ENCODE results near the gene RMND5B. TPM values are rescaled to one million over a fixed set of nuclear protein-coding genes. Genes with fewer than 3 reads are reported as not detected.

The RMND5B gene, protein sequence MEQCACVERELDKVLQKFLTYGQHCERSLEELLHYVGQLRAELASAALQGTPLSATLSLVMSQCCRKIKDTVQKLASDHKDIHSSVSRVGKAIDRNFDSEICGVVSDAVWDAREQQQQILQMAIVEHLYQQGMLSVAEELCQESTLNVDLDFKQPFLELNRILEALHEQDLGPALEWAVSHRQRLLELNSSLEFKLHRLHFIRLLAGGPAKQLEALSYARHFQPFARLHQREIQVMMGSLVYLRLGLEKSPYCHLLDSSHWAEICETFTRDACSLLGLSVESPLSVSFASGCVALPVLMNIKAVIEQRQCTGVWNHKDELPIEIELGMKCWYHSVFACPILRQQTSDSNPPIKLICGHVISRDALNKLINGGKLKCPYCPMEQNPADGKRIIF
- total RNA-seq (10 to 100 TPM; 21.6 to 24.8 TPM), polyA plus RNA-seq (10 to 100 TPM; 13.4 to 21.8 TPM)

DNA sequence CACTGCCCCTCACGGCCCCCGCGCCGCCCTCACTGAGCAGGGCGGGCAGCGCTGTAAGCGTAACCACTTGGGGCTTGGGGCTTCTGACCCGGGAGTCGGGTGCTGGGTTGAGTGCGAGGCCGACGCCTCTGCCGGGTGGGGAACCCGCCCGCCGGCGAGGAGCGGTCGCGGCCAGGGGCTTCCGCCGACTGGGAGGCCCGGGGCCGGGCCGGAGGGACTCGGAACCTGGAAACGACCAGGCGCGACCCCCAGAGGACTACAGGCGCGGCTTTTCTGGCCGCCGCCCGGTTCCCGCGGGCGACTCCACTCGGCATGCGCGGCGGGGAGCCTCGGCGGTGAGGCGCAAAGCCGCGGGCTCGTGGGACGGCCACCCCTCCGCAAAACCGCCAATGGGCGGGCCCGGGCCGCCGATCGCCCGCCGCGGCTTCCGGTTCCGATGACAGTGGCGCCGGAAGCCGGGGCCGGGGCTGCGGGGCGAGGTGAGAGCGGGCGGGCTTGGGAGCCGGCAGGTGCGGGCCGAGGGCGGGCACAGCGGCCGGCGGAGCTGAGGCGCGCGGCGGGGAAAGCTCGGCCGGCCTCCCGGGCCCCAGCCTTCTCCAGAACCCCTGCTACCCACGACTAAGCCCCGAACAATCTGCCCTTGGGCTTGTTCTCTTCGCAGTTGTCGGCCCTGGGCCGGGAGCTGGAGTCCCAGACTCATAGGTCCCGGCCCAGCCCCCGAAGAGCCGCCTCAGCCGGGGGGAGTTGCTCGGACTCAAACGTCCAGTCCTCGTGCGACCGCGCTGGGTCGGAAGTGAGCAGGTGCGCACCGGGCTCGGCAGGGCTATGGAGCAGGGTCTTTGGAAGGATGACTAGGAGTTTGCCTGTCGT, at the start of gene RMND5B:
RMND5B (plus strand) TSS at position 439 of the 870 bp plus-strand sequence. CDS start 7,106 bp downstream, outside the sequence.
- under 1% methylated on average over 102 of the region's 102 CpGs for WGBS

DNA sequence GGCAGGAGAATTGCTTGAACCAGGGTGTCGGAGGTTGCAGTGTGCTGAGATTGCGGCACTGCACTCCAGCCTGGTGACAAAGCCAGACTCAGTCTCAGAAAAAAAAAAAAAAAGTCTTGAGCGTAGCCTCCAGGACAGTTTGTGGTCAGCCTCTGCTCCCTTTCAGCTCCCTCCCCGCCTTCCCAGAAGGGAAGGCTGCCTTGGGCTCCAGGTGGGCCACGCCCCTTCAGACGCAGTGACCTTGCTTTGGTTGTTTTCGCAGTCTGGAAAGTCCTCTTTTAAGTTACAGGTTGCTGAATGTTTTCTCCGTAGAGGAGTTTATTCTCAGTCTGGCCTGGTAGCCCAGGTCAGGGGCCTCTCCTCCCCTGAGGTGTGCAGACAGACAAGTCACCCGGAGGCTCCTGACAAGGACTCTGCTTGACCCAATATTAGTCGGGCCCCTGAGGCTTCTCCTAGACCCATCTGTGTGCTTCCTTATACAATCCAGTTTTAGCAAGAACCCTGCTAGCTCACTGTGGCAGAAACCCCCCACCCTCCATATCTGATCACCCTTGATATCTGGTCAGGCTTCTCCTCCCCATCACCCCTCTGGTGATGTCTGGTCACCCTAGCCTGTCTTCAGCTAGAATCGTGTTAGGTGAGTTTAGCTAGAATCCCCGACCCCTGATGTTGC, 49.1 kb upstream of the RMND5B start:
- 61% methylated on average over 12 of the region's 12 CpGs for WGBS
- H3K27ac ChIP-seq (ENCODE audit: low read depth in 1 of 2, low read length in 2 of 2), result no peak overlapping the region
- TF ChIP-seq TAF1 (conservative IDR thresholded peaks at IDR 0.05) (no peak), GABPA (IDR thresholded peaks at IDR 0.05 in 1 of 2, conservative IDR thresholded peaks at IDR 0.05 in 1 of 2) (no peak), EGR1 (IDR thresholded peaks at IDR 0.05; ENCODE audit: low read depth in 2 of 2) (no peak)
- TF ChIP-seq, protein P1, sequence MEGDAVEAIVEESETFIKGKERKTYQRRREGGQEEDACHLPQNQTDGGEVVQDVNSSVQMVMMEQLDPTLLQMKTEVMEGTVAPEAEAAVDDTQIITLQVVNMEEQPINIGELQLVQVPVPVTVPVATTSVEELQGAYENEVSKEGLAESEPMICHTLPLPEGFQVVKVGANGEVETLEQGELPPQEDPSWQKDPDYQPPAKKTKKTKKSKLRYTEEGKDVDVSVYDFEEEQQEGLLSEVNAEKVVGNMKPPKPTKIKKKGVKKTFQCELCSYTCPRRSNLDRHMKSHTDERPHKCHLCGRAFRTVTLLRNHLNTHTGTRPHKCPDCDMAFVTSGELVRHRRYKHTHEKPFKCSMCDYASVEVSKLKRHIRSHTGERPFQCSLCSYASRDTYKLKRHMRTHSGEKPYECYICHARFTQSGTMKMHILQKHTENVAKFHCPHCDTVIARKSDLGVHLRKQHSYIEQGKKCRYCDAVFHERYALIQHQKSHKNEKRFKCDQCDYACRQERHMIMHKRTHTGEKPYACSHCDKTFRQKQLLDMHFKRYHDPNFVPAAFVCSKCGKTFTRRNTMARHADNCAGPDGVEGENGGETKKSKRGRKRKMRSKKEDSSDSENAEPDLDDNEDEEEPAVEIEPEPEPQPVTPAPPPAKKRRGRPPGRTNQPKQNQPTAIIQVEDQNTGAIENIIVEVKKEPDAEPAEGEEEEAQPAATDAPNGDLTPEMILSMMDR (IDR thresholded peaks at IDR 0.05; ENCODE audit: low read depth, low read length, missing input control), result no peak
- TF ChIP-seq, protein P2, sequence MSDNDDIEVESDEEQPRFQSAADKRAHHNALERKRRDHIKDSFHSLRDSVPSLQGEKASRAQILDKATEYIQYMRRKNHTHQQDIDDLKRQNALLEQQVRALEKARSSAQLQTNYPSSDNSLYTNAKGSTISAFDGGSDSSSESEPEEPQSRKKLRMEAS (IDR thresholded peaks at IDR 0.05), result no peak
- H3K9ac ChIP-seq (ENCODE audit: low read depth in 1 of 2, low read length in 2 of 2), result no peak overlapping the region
- H3K9me3 ChIP-seq (ENCODE audit: control insufficient read depth in 4 of 4, low read length in 3 of 4), result no peaks in the 10 kb centered on the region
- H3K36me3 ChIP-seq (ENCODE audit: control insufficient read depth in 4 of 4, insufficient read depth in 3 of 4, low read depth in 1 of 4, low read length in 3 of 4), result no peaks in the 10 kb centered on the region
- H3K4me3 ChIP-seq (ENCODE audit: low read depth in 1 of 3, low read length in 3 of 3), result no peak overlapping the region
- H3K27me3 ChIP-seq (ENCODE audit: control insufficient read depth in 4 of 4, insufficient read depth in 4 of 4, low read length in 3 of 4), result no peaks in the 10 kb centered on the region
- DNase-seq (ENCODE audit: low spot score), result no peak
- no peaks in the 10 kb centered on the region for H3K4me1 ChIP-seq (ENCODE audit: control insufficient read depth in 4 of 4, insufficient read depth in 4 of 4, low read length in 3 of 4)

More for the DNA sequence above, at the start of gene RMND5B:
- H3K4me1 ChIP-seq (ENCODE audit: control insufficient read depth in 4 of 4, insufficient read depth in 4 of 4, low read length in 3 of 4), result peaks cover 6 to 14% (median 8%) of the 10 kb centered on the region in 4 donors
- H3K9ac ChIP-seq (ENCODE audit: low read depth in 1 of 2, low read length in 2 of 2), result peak within 1 kb of the TSS; percentile 34 to 79
- DNase-seq (ENCODE audit: low spot score), result peak; percentile 87
- peak within 1 kb of the TSS; percentile 66 to 87 (median 77) for H3K4me3 ChIP-seq (ENCODE audit: low read depth in 1 of 3, low read length in 3 of 3)
- H3K27ac ChIP-seq (ENCODE audit: low read depth in 1 of 2, low read length in 2 of 2), result peak within 1 kb of the TSS; percentile 48 to 83
- H3K36me3 ChIP-seq (ENCODE audit: control insufficient read depth in 4 of 4, insufficient read depth in 3 of 4, low read depth in 1 of 4, low read length in 3 of 4), result peaks cover 0 to 4% (median 0%) of the 10 kb centered on the region in 4 donors
- TF ChIP-seq NR2F2 (IDR thresholded peaks at IDR 0.05), result no peak
- TF ChIP-seq GABPA (IDR thresholded peaks at IDR 0.05 in 1 of 2, conservative IDR thresholded peaks at IDR 0.05 in 1 of 2), result peak in 1 of 2 donors; percentile 84
- H3K27me3 ChIP-seq (ENCODE audit: control insufficient read depth in 4 of 4, insufficient read depth in 4 of 4, low read length in 3 of 4), result no peaks in the 10 kb centered on the region
- H3K9me3 ChIP-seq (ENCODE audit: control insufficient read depth in 4 of 4, low read length in 3 of 4), result no peaks in the 10 kb centered on the region

DNA sequence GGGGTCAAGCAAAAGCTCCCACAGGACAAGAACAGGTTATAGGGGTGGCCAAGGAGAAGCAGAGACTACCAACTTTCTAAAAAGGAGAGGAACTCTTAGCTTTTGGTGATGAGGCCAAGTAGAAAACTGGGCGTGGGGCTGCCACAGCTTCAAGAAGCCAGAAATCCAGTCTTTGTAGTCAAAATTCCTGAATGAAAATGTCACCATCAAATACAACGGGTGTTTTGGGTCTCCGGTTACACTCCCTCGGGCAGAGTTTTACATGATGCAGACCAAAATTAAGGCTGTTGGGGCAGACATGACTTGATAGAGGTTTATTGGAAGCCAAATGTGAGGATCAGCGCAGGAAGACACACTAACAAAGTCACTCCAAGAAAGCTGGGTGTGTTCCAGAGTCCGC, 46.9 kb upstream of the RMND5B start:
- 85% methylated on average over 6 of the region's 6 CpGs for WGBS
- no peak overlapping the region for H3K9ac ChIP-seq (ENCODE audit: low read depth in 1 of 2, low read length in 2 of 2)
- H3K27me3 ChIP-seq (ENCODE audit: control insufficient read depth in 4 of 4, insufficient read depth in 4 of 4, low read length in 3 of 4), result no peaks in the 10 kb centered on the region
- TF ChIP-seq RXRA (IDR thresholded peaks at IDR 0.05), result no peak
- TF ChIP-seq, protein P2 (IDR thresholded peaks at IDR 0.05), result no peak
- TF ChIP-seq, protein P3, sequence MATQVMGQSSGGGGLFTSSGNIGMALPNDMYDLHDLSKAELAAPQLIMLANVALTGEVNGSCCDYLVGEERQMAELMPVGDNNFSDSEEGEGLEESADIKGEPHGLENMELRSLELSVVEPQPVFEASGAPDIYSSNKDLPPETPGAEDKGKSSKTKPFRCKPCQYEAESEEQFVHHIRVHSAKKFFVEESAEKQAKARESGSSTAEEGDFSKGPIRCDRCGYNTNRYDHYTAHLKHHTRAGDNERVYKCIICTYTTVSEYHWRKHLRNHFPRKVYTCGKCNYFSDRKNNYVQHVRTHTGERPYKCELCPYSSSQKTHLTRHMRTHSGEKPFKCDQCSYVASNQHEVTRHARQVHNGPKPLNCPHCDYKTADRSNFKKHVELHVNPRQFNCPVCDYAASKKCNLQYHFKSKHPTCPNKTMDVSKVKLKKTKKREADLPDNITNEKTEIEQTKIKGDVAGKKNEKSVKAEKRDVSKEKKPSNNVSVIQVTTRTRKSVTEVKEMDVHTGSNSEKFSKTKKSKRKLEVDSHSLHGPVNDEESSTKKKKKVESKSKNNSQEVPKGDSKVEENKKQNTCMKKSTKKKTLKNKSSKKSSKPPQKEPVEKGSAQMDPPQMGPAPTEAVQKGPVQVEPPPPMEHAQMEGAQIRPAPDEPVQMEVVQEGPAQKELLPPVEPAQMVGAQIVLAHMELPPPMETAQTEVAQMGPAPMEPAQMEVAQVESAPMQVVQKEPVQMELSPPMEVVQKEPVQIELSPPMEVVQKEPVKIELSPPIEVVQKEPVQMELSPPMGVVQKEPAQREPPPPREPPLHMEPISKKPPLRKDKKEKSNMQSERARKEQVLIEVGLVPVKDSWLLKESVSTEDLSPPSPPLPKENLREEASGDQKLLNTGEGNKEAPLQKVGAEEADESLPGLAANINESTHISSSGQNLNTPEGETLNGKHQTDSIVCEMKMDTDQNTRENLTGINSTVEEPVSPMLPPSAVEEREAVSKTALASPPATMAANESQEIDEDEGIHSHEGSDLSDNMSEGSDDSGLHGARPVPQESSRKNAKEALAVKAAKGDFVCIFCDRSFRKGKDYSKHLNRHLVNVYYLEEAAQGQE (IDR thresholded peaks at IDR 0.05), result no peak
- no peak for TF ChIP-seq FOXA2 (IDR thresholded peaks at IDR 0.05)
- TF ChIP-seq FOXA1 (IDR thresholded peaks at IDR 0.05), result no peak
- no peak for TF ChIP-seq HNF4A (conservative IDR thresholded peaks at IDR 0.05)
- no peak for TF ChIP-seq EGR1 (IDR thresholded peaks at IDR 0.05; ENCODE audit: low read depth in 2 of 2)
- TF ChIP-seq, protein P1 (IDR thresholded peaks at IDR 0.05; ENCODE audit: low read depth, low read length, missing input control), result no peak
- no peak for TF ChIP-seq JUND (IDR thresholded peaks at IDR 0.05)
- TF ChIP-seq GABPA (IDR thresholded peaks at IDR 0.05 in 1 of 2, conservative IDR thresholded peaks at IDR 0.05 in 1 of 2), result no peak
- TF ChIP-seq NR2F2 (IDR thresholded peaks at IDR 0.05), result no peak
- H3K4me3 ChIP-seq (ENCODE audit: low read depth in 1 of 3, low read length in 3 of 3), result no peak overlapping the region
- no peaks in the 10 kb centered on the region for H3K36me3 ChIP-seq (ENCODE audit: control insufficient read depth in 4 of 4, insufficient read depth in 3 of 4, low read depth in 1 of 4, low read length in 3 of 4)
- no peak for DNase-seq (ENCODE audit: low spot score)
- no peak overlapping the region for H3K27ac ChIP-seq (ENCODE audit: low read depth in 1 of 2, low read length in 2 of 2)
- no peaks in the 10 kb centered on the region for H3K9me3 ChIP-seq (ENCODE audit: control insufficient read depth in 4 of 4, low read length in 3 of 4)
- no peaks in the 10 kb centered on the region for H3K4me1 ChIP-seq (ENCODE audit: control insufficient read depth in 4 of 4, insufficient read depth in 4 of 4, low read length in 3 of 4)

All from liver (tissue), 9 donors.